ENCODE results near the gene MRPL52. TPM values are rescaled to one million over a fixed set of nuclear protein-coding genes. Genes with fewer than 3 reads are reported as not detected.

MRPL52 gene
- total and polyA plus RNA-seq, 10 of the 15 experiments (the other 5 are each of a cell fraction or from before 2014, with no cell fraction given) = 51.7 to 541 (median 142) TPM

DNA sequence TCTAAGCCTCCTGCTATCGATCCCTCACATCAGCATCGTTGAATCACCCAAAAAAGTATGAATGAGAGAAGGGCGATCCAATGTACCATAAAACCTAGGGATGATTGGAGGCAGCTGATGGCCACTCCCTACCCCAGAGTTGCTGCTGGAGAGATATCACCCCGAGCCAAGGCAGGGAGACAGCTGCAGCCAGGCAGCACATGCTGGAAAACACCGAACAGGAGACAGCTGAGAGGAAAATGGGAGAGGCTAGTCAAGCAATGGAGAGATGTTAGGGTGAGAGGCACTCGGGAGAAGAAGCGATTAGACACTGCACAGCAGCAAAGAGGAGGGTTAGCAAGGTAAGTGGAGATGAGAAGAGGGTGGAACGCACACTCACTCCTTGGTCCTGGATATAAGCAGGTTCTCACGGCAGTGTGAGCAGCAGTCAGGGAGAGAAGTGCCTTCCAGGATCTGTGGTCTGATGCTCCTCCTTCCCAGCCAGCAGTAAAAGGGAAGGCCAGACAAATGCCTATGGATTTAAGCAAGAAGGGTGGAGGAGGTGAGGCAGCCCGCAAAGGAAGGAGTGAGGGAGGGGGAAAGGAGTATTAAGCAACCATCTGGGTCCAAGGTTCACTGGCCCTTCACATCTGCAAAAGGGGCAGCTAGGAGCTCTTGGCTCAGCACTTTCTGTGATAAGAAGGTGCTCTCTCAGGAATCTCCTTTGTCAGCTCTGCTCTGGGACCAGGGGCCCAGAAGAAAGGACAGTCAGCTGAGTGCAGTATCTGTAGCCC is 14.6 kb upstream of the MRPL52 start, which contains the start of gene SLC7A7 (continued):
- TF ChIP-seq CBX5 (IDR thresholded peaks at IDR 0.05; ENCODE audit: low read depth) = no peak

DNA sequence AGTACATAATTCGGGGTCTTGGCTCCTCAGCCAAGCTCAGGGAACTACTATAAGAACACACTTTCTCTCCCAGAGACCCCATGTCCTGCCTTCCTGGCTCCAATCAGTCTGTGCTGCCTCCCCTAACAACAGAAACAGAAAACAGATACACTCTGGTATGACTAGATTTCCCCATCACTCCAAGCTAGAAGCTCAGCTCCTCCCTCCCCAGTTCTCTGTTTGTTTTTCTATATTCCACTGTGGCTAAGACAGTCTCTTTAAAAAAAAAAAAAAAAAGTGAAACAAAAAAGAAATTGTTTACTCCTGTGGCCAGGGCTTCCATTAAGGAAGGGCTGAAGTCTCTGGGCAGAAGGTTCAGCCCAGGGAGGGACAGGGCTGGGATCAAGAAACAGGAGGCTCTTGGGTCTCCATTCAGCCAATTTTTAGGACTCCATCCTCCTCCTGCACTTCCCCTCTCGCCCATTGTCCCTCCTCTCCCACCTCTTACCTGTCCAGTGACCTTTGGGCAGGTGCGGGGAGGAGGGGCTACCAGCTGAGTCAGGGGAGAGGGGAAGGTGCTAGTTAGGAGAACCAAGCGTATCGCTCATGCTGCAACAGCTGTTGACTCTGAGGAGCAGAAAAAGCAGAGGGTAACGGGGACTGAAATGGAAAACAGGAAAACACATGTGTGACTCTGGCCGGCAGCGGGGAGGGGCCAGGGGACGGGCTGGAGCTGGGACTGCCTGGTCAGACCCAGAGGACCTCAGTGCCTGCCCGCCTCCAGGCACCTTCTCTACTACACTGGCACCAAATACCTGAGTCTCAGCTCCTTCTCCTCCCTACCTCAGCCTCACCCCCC is 10.3 kb upstream of the MRPL52 start:
- Histone ChIP-seq H3K9ac (ENCODE audit: control insufficient read depth, insufficient read depth, low read length) (peak overlapping the region; percentile 67), H3K27ac (ENCODE audit: control insufficient read depth, insufficient read depth) (peak overlapping the region; percentile 74), H4K20me1 (ENCODE audit: control insufficient read depth, insufficient read depth) (no peaks in the 10 kb centered on the region), H3K4me2 (ENCODE audit: control insufficient read depth, insufficient read depth) (peak overlapping the region; percentile 98), H2AFZ (ENCODE audit: control insufficient read depth, low read depth, low read length) (peak overlapping the region; percentile 82), H3K36me3 (ENCODE audit: control insufficient read depth in 2 of 2, insufficient read depth in 2 of 2, low read length in 1 of 2) (no peaks in the 10 kb centered on the region), H3K4me1 (ENCODE audit: control insufficient read depth, insufficient read depth, low read length) (peaks cover 35% of the 10 kb centered on the region), H3K9me3 (replicated peaks; ENCODE audit: control insufficient read depth, insufficient read depth, low read length) (no peaks in the 10 kb centered on the region), H3K4me3 (peak overlapping the region; percentile 40), H3K27me3 (replicated peaks in 1 of 2; ENCODE audit: control insufficient read depth in 2 of 2, insufficient read depth in 2 of 2, low read length in 1 of 2) (no peaks in the 10 kb centered on the region), H3K79me2 (ENCODE audit: control insufficient read depth, insufficient read depth, low read length) (peaks cover 13% of the 10 kb centered on the region)
- ChIA-PET CTCF (interaction anchor here (0.6 to 15.1 kb wide), 29 partner anchors 8 to 435 kb away, joined by 3 to 324 read pairs (median 4); partner anchors contain the start of genes MRPL52 and OXA1L), SMC1A (ENCODE audit: uncharacterized antibody, unreplicated experiment) (interaction anchor here (0.7 to 7.6 kb wide), 19 partner anchors 8 to 249 kb away, joined by 3 to 104 read pairs (median 6); partner anchors contain the start of gene OXA1L), RAD21 (ENCODE audit: unreplicated experiment) (interaction anchor here (0.8 to 5.3 kb wide), 17 partner anchors 8 to 310 kb away, joined by 3 to 41 read pairs (median 6); partner anchors contain the start of gene RBM23), POLR2A (interaction anchor here (0.6 to 2.5 kb wide), 6 partner anchors 9 to 54 kb away, joined by 3 to 18 read pairs (median 5); no protein-coding TSS in a partner anchor)
- DNase-seq (ENCODE audit: low read depth, low spot score) (no peak), ATAC-seq (peak; percentile 43), FAIRE-seq (no peak)
- in situ Hi-C loops (cut with MboI) = no loop called here
- intact Hi-C loops (cut with micrococcal nuclease; ENCODE audit: unreplicated experiment) = loop anchor here (1.0 kb wide), 1 partner anchor 42 kb away; no protein-coding TSS in a partner anchor
- WGBS (ENCODE audit: insufficient coverage, insufficient replicate concordance, low lambda C conversion rate, missing lambda C conversion rate) = under 1% methylated on average over 10 of the region's 10 CpGs
- BruUV-seq (replicated peaks) = no TSS peak
- TF ChIP-seq BHLHE40 (IDR thresholded peaks at IDR 0.05; ENCODE audit: borderline replicate concordance in 1 of 2, low read depth in 2 of 2, low read length in 1 of 2) = 0 out of 4 replicates have a peak, but pooled peaks of 1 of the 2 experiments have one; percentile 17
- TF ChIP-seq, protein P1, sequence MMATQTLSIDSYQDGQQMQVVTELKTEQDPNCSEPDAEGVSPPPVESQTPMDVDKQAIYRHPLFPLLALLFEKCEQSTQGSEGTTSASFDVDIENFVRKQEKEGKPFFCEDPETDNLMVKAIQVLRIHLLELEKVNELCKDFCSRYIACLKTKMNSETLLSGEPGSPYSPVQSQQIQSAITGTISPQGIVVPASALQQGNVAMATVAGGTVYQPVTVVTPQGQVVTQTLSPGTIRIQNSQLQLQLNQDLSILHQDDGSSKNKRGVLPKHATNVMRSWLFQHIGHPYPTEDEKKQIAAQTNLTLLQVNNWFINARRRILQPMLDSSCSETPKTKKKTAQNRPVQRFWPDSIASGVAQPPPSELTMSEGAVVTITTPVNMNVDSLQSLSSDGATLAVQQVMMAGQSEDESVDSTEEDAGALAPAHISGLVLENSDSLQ (IDR thresholded peaks at IDR 0.05) = peak; percentile 41; the same call in 1 of the 2 replicates
- TF ChIP-seq, protein P2, sequence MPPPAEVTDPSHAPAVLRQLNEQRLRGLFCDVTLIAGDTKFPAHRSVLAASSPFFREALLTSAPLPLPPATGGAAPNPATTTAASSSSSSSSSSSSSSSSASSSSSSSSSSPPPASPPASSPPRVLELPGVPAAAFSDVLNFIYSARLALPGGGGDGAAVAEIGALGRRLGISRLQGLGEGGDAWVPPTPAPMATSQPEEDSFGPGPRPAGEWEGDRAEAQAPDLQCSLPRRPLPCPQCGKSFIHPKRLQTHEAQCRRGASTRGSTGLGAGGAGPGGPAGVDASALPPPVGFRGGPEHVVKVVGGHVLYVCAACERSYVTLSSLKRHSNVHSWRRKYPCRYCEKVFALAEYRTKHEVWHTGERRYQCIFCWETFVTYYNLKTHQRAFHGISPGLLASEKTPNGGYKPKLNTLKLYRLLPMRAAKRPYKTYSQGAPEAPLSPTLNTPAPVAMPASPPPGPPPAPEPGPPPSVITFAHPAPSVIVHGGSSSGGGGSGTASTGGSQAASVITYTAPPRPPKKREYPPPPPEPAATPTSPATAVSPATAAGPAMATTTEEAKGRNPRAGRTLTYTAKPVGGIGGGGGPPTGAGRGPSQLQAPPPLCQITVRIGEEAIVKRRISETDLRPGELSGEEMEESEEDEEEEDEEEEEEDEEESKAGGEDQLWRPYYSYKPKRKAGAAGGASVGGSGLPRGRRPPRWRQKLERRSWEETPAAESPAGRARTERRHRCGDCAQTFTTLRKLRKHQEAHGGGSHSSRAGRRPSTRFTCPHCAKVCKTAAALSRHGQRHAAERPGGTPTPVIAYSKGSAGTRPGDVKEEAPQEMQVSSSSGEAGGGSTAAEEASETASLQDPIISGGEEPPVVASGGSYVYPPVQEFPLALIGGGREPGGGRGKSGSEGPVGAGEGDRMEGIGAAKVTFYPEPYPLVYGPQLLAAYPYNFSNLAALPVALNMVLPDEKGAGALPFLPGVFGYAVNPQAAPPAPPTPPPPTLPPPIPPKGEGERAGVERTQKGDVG (CRISPR knock-in tag; IDR thresholded peaks at IDR 0.05) = no peak
- no peak for TF ChIP-seq ZNF274 (IDR thresholded peaks at IDR 0.05; ENCODE audit: insufficient read depth, insufficient read length)
- TF ChIP-seq SIN3A (IDR thresholded peaks at IDR 0.05; ENCODE audit: low read depth, low read length) = 0 out of 2 replicates have a peak, but pooled peaks have one; percentile 28
- peak; percentile 39; the same call in 1 of the 2 replicates for TF ChIP-seq ZNF384 (IDR thresholded peaks at IDR 0.05; ENCODE audit: borderline replicate concordance, low read depth, low read length)
- TF ChIP-seq RAD51 (IDR thresholded peaks at IDR 0.05) = no peak
- TF ChIP-seq NFIC (IDR thresholded peaks at IDR 0.05; ENCODE audit: low read depth, low read length) = no peak
- TF ChIP-seq POLR2AphosphoS5 (IDR thresholded peaks at IDR 0.05; ENCODE audit: low read length) = 0 out of 2 replicates have a peak, but pooled peaks have one; percentile 34
- peak; percentile 37; the same call in 1 of the 2 replicates for TF ChIP-seq IKZF1 (conservative IDR thresholded peaks at IDR 0.05)
